ENCODE results near the gene GPATCH1.

DNA sequence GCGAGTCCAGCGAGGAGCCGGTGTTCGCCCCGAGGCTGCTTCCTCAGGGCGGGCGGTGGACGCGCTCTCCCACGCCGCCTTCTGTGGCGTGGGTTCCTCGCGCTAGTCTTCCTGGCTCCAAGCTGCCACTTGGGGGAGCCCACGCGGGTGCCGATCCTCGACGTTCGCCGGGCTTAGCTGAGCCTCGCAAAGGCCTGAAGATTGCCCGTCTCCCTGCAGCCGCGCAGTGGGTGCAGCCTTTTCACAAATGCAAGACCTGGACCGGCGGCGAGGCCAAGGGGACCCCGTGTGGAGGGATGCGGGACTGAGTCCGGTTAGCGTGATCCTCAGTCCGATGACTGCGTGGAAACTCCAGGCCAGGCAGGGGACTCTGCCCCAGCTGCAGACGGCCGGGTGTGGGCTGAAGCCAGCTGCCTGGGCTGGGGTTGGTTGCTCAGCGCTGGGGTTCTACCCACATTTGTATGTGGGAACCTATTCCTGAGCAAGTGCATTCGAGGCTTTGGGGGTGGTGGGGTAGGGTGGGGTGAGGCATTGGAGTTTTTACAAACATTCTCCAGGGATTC lies 96.5 kb downstream of the GPATCH1 start:
- TF ChIP-seq, protein P1, sequence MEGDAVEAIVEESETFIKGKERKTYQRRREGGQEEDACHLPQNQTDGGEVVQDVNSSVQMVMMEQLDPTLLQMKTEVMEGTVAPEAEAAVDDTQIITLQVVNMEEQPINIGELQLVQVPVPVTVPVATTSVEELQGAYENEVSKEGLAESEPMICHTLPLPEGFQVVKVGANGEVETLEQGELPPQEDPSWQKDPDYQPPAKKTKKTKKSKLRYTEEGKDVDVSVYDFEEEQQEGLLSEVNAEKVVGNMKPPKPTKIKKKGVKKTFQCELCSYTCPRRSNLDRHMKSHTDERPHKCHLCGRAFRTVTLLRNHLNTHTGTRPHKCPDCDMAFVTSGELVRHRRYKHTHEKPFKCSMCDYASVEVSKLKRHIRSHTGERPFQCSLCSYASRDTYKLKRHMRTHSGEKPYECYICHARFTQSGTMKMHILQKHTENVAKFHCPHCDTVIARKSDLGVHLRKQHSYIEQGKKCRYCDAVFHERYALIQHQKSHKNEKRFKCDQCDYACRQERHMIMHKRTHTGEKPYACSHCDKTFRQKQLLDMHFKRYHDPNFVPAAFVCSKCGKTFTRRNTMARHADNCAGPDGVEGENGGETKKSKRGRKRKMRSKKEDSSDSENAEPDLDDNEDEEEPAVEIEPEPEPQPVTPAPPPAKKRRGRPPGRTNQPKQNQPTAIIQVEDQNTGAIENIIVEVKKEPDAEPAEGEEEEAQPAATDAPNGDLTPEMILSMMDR (IDR thresholded peaks at IDR 0.05; ENCODE audit: low read depth, low read length, missing input control): peak; percentile 26
- TF ChIP-seq, protein P2, sequence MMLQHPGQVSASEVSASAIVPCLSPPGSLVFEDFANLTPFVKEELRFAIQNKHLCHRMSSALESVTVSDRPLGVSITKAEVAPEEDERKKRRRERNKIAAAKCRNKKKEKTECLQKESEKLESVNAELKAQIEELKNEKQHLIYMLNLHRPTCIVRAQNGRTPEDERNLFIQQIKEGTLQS (IDR thresholded peaks at IDR 0.05): no peak
- TF ChIP-seq, protein P3, sequence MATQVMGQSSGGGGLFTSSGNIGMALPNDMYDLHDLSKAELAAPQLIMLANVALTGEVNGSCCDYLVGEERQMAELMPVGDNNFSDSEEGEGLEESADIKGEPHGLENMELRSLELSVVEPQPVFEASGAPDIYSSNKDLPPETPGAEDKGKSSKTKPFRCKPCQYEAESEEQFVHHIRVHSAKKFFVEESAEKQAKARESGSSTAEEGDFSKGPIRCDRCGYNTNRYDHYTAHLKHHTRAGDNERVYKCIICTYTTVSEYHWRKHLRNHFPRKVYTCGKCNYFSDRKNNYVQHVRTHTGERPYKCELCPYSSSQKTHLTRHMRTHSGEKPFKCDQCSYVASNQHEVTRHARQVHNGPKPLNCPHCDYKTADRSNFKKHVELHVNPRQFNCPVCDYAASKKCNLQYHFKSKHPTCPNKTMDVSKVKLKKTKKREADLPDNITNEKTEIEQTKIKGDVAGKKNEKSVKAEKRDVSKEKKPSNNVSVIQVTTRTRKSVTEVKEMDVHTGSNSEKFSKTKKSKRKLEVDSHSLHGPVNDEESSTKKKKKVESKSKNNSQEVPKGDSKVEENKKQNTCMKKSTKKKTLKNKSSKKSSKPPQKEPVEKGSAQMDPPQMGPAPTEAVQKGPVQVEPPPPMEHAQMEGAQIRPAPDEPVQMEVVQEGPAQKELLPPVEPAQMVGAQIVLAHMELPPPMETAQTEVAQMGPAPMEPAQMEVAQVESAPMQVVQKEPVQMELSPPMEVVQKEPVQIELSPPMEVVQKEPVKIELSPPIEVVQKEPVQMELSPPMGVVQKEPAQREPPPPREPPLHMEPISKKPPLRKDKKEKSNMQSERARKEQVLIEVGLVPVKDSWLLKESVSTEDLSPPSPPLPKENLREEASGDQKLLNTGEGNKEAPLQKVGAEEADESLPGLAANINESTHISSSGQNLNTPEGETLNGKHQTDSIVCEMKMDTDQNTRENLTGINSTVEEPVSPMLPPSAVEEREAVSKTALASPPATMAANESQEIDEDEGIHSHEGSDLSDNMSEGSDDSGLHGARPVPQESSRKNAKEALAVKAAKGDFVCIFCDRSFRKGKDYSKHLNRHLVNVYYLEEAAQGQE (IDR thresholded peaks at IDR 0.05): no peak
